ENCODE data around the gene CYTH1.
"Not testable (repeated sequence)": the region's sequence is repeated elsewhere in the genome, so short reads cannot be mapped to it uniquely, and the experiment has no call there.

CYTH1 gene

DNA sequence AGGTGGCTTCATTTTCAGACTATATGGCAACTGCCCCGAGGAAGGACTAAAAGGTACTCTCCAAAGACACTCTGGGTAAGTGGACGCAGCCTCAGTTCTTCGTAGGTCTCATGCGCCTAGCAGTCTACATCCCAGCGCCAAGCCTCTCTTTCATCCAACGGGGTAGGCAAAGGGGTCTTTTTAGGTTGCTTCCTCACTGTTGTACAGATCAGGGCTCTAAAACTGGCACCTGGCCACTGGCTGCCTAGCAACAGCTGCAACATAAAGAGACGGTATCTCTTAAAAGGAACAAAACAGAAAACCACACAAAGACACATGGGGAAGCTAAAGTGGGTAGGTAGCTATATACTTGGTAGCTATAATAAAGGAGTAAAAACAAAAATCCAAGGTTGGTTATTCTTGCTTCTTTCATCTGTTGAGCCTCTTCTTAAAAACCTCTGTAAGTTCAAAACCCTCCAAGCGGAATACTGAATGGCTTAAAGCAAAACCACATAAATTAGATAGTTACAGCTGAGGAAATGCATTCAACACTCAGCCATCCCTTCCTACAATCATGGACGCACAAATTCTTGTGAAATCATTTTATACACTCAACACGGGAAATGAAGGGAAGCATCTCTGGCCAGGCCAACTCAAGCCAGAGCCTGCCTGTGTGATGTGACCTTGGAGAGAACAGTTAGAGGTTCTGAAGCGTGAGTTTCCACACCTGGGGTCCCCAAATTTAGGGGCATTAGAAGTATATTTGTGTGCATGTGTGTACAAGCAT is 22.7 kb downstream of the CYTH1 start:
- DNase-seq: peak; percentile 81

GRCh38 chr17:78753316-78754250 is 28.5 kb downstream of the CYTH1 start:
- no peak for DNase-seq

GRCh38 chr17:78751447-78752161 is 30.5 kb downstream of the CYTH1 start:
- DNase-seq: no peak

GRCh38 chr17:78751000-78751399 is 31.1 kb downstream of the CYTH1 start:
- not testable (repeated sequence) for DNase-seq

GRCh38 chr17:78748730-78749317 is 33.2 kb downstream of the CYTH1 start:
- DNase-seq: no peak

GRCh38 chr17:78748048-78748729 is 33.9 kb downstream of the CYTH1 start:
- DNase-seq: no peak

GRCh38 chr17:78747488-78747887 is 34.6 kb downstream of the CYTH1 start:
- no peak for DNase-seq

GRCh38 chr17:78746949-78747269 is 35.2 kb downstream of the CYTH1 start:
- no peak for DNase-seq

GRCh38 chr17:78746263-78746948 is 35.7 kb downstream of the CYTH1 start:
- DNase-seq: no peak

- no peak for DNase-seq
Measured at GRCh38 chr17:78745407-78746088, 36.5 kb downstream of the CYTH1 start.

DNA sequence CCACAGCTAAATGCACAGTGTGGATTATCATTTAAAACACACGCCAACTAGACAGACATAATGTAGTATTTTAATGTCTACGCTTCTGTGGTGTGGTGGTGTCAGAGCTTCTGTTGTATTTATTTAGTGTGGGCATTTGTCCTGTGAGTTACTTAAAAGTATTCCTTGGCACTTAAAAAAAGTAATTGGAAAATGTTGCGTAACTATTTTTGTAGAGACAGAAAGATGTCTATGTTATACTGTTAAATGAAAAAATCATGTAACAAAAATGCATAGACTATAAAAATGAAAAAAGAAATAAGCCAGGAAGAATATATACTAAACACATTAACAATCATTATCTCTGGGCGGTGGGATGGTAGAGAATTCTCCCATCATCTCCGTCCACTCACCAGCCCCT is 39.2 kb downstream of the CYTH1 start:
- DNase-seq: no peak

GRCh38 chr17:78741644-78742284 is 40.3 kb downstream of the CYTH1 start:
- DNase-seq: no peak

- no peak for DNase-seq
Measured at GRCh38 chr17:78739331-78739931, 42.6 kb downstream of the CYTH1 start.

GRCh38 chr17:78738698-78739097 is 43.4 kb downstream of the CYTH1 start:
- DNase-seq: no peak

- DNase-seq: no peak
Measured at GRCh38 chr17:78738278-78738677, 43.8 kb downstream of the CYTH1 start.

DNA sequence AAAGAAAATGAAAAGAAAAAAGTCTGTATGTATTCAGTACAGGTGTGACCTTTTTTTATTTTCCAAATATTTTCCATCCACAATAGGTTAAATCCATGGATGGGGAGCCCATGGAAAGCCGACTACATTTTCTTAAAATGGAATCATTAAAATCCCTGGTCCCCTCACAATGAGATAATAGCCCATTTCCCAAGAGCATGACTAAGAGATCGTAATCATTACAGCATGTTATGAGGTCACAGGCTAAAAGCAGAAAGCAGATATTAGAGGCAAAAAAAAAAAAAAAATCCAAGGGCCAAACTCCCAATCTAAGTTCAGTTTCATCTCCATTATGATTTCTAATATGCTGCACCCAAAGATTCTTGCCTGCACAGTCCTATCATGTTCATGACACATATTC is 44.7 kb downstream of the CYTH1 start:
- DNase-seq: no peak

DNA sequence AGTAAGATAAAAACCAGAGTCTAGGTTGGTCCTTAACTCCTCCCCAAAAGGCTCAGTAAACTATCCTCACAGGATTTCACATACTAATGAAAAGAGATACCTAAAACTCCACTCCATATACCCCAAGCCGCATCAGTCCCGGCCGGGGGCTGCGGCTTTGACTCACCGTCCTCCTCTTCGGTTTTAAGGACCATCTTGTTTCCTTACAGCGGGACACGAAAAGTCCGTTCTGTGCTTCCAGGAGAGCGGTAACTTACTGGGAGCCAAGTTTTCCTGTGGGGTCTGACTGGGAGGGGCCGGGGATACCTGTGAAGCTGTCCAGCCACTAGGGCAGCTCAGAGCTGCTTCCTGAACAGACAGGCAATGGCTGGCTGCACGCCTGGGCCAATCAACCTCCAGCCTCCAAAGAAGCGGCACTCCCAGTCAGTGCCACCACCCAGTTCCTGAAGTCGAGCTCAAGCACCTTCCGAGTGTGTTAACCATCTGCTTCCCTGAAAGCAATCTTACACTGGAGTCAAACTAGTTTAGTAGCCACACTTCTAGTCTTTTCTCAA is 45.5 kb downstream of the CYTH1 start:
- DNase-seq: no peak

DNA sequence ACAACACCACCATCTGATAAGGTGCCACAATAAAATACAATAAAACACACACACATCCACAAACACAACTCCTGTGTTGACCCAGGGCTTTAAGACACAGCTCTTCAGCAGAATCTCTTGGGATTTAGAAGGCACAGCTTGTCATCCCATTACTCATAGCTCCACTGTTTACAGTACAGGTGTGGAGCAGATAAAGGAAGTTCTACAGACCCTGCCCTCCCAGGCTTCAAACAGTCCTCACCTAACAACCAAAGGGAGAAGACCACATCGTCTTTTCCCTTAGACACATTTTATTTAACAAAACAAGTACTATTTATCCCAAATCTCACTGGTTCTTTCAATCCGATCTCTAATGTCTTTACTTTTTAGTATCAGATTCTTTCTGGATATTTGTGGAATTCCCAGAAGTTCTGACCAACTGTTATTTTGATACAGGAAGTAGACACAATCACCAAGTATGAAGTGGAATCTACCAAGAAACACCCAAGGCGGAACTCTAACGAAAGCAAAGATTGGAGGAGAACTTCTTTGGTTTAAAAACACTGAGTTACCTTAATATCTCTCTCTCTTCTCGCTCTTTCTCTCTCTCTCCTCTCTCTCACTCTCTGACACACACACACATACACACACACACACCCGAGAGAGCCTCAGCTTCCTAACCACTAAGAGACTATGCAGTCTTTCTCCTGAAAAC is 46.1 kb downstream of the CYTH1 start:
- DNase-seq: no peak
